SU-DHL-6 (cell line): ENCODE results near the gene NKTR.

Source experiments
- H2AFZ ChIP-seq: fragments of 200-600 bp; sonication (generic); 2 replicates; pipeline ENCODE4 v1.6.1; 2014; ENCODE audit warnings: low read depth, mild to moderate bottlenecking, moderate library complexity, mixed read lengths, antibody characterized with exemption, low read length; ENCODE audit not compliant: severe bottlenecking
- H3F3A ChIP-seq: fragments of 200-600 bp; shearing (Covaris generic); 2 replicates; pipeline ENCODE4 v1.6.0; 2016; ENCODE audit warnings: antibody characterized with exemption, mild to moderate bottlenecking; ENCODE audit not compliant: insufficient read depth
- H3K27ac ChIP-seq: fragments of 200-600 bp; sonication (generic); 2 replicates; pipeline ENCODE4 v1.5.1; 2016; ENCODE audit warnings: low read depth, mild to moderate bottlenecking, low read length, moderate library complexity, mixed read lengths
- H3K27me3 ChIP-seq: fragments of 200-600 bp; sonication (generic), shearing (Covaris generic); 2 replicates; pipeline ENCODE4 v1.6.0; 2014; ENCODE audit warnings: mild to moderate bottlenecking, low read length
- H3K36me3 ChIP-seq: fragments of 200-600 bp; sonication (generic); 2 replicates; pipeline ENCODE4 v1.6.1; 2014; ENCODE audit warnings: mild to moderate bottlenecking, low read length, mixed read lengths
- H3K4me2 ChIP-seq: fragments of 300-600, 200-600 bp; shearing (Covaris generic), sonication (generic); 2 replicates; pipeline ENCODE4 v1.6.0; 2014; ENCODE audit warnings: low read length, low read depth, mild to moderate bottlenecking; ENCODE audit not compliant: poor library complexity, severe bottlenecking
- H3K4me3 ChIP-seq: fragments of 200-600 bp; sonication (generic); 2 replicates; pipeline ENCODE4 v1.5.1; 2014; ENCODE audit warnings: antibody characterized with exemption, low read length, mild to moderate bottlenecking, mixed read lengths; ENCODE audit not compliant: insufficient read depth, poor library complexity, severe bottlenecking
- H3K79me2 ChIP-seq: fragments of 200-600 bp; sonication (generic); 2 replicates; pipeline ENCODE4 v1.6.1; 2014; ENCODE audit warnings: mild to moderate bottlenecking, low read length, moderate library complexity; ENCODE audit not compliant: insufficient read depth
- H3K9ac ChIP-seq: fragments of 200-600 bp; sonication (generic); 2 replicates; pipeline ENCODE4 v1.7.0; 2014; ENCODE audit warnings: mild to moderate bottlenecking, low read length
- H3K9me2 ChIP-seq: fragments of 200-600 bp; sonication (generic); replicated peaks from 2 replicates; pipeline ENCODE4 v1.6.1; 2014; ENCODE audit warnings: low read length; ENCODE audit not compliant: insufficient read depth
- H3K9me3 ChIP-seq: fragments of 200-600 bp; sonication (generic); 2 replicates; pipeline ENCODE4 v1.6.1; 2014; ENCODE audit warnings: low read length, mixed read lengths; ENCODE audit not compliant: insufficient read depth
- H4K20me1 ChIP-seq: fragments of 200-600 bp; sonication (generic); 2 replicates; pipeline ENCODE4 v1.6.1; 2014; ENCODE audit warnings: low read depth, mild to moderate bottlenecking, antibody characterized with exemption, low read length, moderate library complexity, mixed read lengths
- EZH2phosphoT487 ChIP-seq: fragments of 200-600 bp; sonication (generic), shearing (Covaris generic); conservative IDR thresholded peaks from 2 replicates; pipeline ENCODE4 v1.6.1; 2018; ENCODE audit warnings: mild to moderate bottlenecking, antibody characterized with exemption, low read length, moderate library complexity, mixed read lengths
- TF ChIP-seq, protein P1 (sequence below): fragments of 200-600 bp; sonication (generic); IDR thresholded peaks from one replicate; pipeline ENCODE4 v1.5.1; 2017; ENCODE audit warnings: antibody characterized with exemption, mild to moderate bottlenecking, low read length, moderate library complexity; ENCODE audit not compliant: insufficient read depth, poor library complexity, severe bottlenecking

NKTR gene

DNA sequence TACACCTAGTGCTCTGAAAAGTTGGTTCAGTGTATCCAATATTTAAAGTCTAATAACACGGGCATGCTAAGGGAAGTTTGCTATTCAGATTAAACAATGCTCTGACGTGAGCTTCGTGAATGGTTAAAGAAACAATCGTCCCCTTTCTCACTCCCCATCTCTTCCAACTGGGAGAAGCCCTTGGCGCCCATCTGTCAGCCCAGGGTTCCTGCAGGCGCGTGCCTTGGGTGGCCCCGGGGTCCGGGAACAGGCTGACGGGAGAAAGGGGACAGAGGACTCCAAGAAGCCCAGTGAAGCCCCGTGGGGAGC is 19.1 kb upstream of the NKTR start:
- TF ChIP-seq, protein P1, sequence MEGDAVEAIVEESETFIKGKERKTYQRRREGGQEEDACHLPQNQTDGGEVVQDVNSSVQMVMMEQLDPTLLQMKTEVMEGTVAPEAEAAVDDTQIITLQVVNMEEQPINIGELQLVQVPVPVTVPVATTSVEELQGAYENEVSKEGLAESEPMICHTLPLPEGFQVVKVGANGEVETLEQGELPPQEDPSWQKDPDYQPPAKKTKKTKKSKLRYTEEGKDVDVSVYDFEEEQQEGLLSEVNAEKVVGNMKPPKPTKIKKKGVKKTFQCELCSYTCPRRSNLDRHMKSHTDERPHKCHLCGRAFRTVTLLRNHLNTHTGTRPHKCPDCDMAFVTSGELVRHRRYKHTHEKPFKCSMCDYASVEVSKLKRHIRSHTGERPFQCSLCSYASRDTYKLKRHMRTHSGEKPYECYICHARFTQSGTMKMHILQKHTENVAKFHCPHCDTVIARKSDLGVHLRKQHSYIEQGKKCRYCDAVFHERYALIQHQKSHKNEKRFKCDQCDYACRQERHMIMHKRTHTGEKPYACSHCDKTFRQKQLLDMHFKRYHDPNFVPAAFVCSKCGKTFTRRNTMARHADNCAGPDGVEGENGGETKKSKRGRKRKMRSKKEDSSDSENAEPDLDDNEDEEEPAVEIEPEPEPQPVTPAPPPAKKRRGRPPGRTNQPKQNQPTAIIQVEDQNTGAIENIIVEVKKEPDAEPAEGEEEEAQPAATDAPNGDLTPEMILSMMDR = no peak
- no peak for TF ChIP-seq EZH2phosphoT487
- Histone ChIP-seq H3K27ac (peak overlapping the region; percentile 79), H3K9me3 (no peaks in the 10 kb centered on the region), H3K36me3 (peaks cover 5% of the 10 kb centered on the region; the same call in 1 of the 2 replicates), H3F3A (peaks cover 7% of the 10 kb centered on the region; the same call in 1 of the 2 replicates), H2AFZ (peak overlapping the region; percentile 87), H3K4me3 (peak overlapping the region; percentile 94), H3K4me2 (peak overlapping the region; percentile 95), H4K20me1 (no peaks in the 10 kb centered on the region), H3K9ac (peak overlapping the region; percentile 92), H3K27me3 (no peaks in the 10 kb centered on the region), H3K79me2 (peaks cover 27% of the 10 kb centered on the region), H3K9me2 (no peaks in the 10 kb centered on the region)

DNA sequence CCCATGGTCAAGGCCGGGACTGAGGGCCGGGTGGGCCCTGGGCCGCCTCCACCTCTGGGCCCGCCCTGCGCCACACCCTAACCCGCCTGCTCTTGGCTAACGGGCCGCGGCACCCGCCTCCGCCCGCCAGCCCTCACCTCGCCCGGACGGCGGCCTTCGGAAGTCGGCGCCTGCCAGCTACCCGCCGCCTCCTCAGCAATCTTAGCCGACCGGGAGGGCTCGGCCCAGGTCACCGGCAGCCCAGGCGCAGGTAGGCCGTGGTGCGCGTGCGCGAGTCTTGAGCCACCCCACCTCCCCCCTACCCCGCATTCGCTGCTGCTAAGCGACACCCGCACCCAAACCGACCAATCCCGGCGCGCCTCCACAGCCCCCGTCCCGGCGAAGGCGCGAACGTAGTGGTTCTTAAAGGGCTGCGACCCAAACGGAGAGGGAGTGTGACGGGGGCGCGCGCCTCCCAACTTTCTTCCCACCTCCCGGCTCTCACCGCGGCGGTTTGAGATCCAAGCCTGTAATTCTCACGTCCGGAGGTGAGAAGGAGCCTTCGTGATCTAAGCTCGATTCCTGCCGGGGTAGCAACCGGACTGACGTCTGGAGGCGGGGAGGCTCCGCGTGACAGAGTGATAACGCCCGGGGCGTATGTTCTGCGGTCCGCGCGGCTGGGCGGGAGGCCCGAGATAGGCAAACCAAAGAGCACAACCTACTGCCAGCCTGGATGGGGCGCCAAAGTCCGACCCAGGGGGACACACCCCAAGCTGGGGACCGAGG is 18.6 kb upstream of the NKTR start, which contains the start of gene SEC22C:
TSS of gene SEC22C (minus strand) at position 259 of the 765 bp plus-strand sequence. CDS start 12,921 bp downstream, outside the sequence.
- Histone ChIP-seq H3K9me3 (no peaks in the 10 kb centered on the region), H3F3A (peaks cover 7% of the 10 kb centered on the region; the same call in 1 of the 2 replicates), H3K27me3 (no peaks in the 10 kb centered on the region), H3K36me3 (peaks cover 5% of the 10 kb centered on the region; the same call in 1 of the 2 replicates), H3K9me2 (no peaks in the 10 kb centered on the region), H2AFZ (peak within 1 kb of the TSS; percentile 87), H3K4me3 (peak within 1 kb of the TSS; percentile 94), H3K27ac (peak within 1 kb of the TSS; percentile 79), H3K9ac (peak within 1 kb of the TSS; percentile 92), H3K4me2 (peak within 1 kb of the TSS; percentile 95), H4K20me1 (no peaks in the 10 kb centered on the region), H3K79me2 (peaks cover 23% of the 10 kb centered on the region)
- TF ChIP-seq, protein P1 = peak; percentile 47
- no peak for TF ChIP-seq EZH2phosphoT487

DNA sequence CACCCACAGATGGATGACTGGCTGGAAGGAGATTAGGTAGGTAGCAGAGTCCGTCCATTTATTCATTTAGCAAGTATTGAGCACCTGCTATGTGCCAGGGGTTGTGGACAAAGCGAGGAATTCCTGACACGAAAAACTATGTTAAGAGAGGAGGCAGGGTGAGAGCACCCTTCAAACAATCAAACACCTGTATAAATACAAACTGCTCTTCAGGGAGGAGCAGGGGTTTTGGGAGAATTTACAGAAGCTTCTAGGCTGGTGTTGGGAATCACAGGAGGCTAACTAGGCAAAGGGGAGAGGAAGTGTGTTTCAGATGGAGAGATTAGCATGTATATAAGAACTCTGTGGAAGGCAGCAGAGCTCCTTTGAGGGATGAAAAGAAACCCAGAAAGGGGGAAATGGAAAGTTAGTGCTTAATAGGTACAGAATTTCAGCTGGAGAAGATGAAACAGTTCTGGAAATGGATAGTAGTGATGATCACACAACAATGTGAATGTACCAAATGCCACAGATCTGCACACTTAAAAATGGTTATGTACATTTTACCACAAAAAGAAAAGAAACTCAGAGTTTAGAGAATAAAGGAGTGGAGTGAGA is 17.9 kb upstream of the NKTR start:
- no peaks in the 10 kb centered on the region for H4K20me1 ChIP-seq
- peaks cover 7% of the 10 kb centered on the region; the same call in 1 of the 2 replicates for H3F3A ChIP-seq
- peak overlapping the region; percentile 79 for H3K27ac ChIP-seq
- H3K4me3 ChIP-seq = peak overlapping the region; percentile 94
- H3K79me2 ChIP-seq = peaks cover 23% of the 10 kb centered on the region
- H3K4me2 ChIP-seq = peak overlapping the region; percentile 95
- H3K9me2 ChIP-seq = no peaks in the 10 kb centered on the region
- H3K9ac ChIP-seq = peak overlapping the region; percentile 92
- H2AFZ ChIP-seq = peak overlapping the region; percentile 87
- TF ChIP-seq EZH2phosphoT487 = no peak
- TF ChIP-seq, protein P1 = no peak
- no peaks in the 10 kb centered on the region for H3K27me3 ChIP-seq
- H3K9me3 ChIP-seq = no peaks in the 10 kb centered on the region
- H3K36me3 ChIP-seq = peaks cover 5% of the 10 kb centered on the region; the same call in 1 of the 2 replicates
